ENCODE results near the gene RBM47. TPM values are rescaled to one million over a fixed set of nuclear protein-coding genes. Genes with fewer than 3 reads are reported as not detected.

Gene RBM47
- total RNA-seq, 1 experiment from 2014 or later = 70.3 TPM

GRCh38 chr4:40582413-40582812, 47.3 kb downstream of the RBM47 start:
- H3K4me3 Mint-ChIP-seq = no peak overlapping the region
- H3K36me3 Mint-ChIP-seq (ENCODE audit: insufficient read depth in 1 of 3, low read depth in 3 of 3) = peaks cover 0 to 9% (median 6%) of the 10 kb centered on the region in 3 experiments; a peak in 4 of 7 replicates
- WGBS (ENCODE audit: extremely low coverage, insufficient read length, low lambda C conversion rate) = no CpG with 5 or more reads among the region's 7 CpGs
- H3K4ac ChIP-seq (ENCODE audit: low read depth, low read length) = no peak overlapping the region
- no peak for DNase-seq
- H3K79me2 ChIP-seq (ENCODE audit: insufficient read depth, low read length) = peaks cover 13% of the 10 kb centered on the region; the same call in 1 of the 2 replicates
- peaks cover 42 to 43% of the 10 kb centered on the region in 2 experiments for H3K4me1 Mint-ChIP-seq
- H3K9me3 ChIP-seq (ENCODE audit: control insufficient read depth, low read depth, low read length) = no peaks in the 10 kb centered on the region
- H4K8ac ChIP-seq (replicated peaks; ENCODE audit: insufficient read length, low read depth, low read length) = no peak overlapping the region
- no peak overlapping the region for H2AK5ac ChIP-seq (ENCODE audit: insufficient read length, low read length)
- no peak overlapping the region for H2AFZ ChIP-seq (ENCODE audit: low read length)
- no peaks in the 10 kb centered on the region for H3K27me3 Mint-ChIP-seq (ENCODE audit: low read depth)
- no peak overlapping the region for H3K4me2 ChIP-seq (ENCODE audit: insufficient read depth, insufficient read length, low read length)
- no peaks in the 10 kb centered on the region; a peak in 1 of 5 replicates for H3K9me3 Mint-ChIP-seq
- TF ChIP-seq CTCF (conservative IDR thresholded peaks at IDR 0.05) = no peak
- no peak overlapping the region for H4K91ac ChIP-seq (ENCODE audit: insufficient read length, low read depth, low read length)
- no peaks in the 10 kb centered on the region for H3K27me3 ChIP-seq (ENCODE audit: insufficient read depth, low read length)
- no peak overlapping the region for H2BK120ac ChIP-seq (ENCODE audit: low read depth, low read length, poor library complexity, severe bottlenecking)
- no peak overlapping the region for H3K14ac ChIP-seq (ENCODE audit: insufficient read depth, low read length)
- no peaks in the 10 kb centered on the region for H3K23me2 ChIP-seq (ENCODE audit: insufficient read length, low read depth, low read length, poor library complexity, severe bottlenecking)
- peaks cover 5% of the 10 kb centered on the region for H3K79me1 ChIP-seq (ENCODE audit: insufficient read depth, low read depth, low read length, poor library complexity, severe bottlenecking)
- no peak overlapping the region for H3K56ac ChIP-seq (ENCODE audit: insufficient read length, low read depth, low read length)
- no peak overlapping the region for H2BK5ac ChIP-seq (ENCODE audit: insufficient read length, low read length)
- H2BK15ac ChIP-seq (ENCODE audit: low read depth, low read length) = no peak overlapping the region
- no peak overlapping the region for H3K23ac ChIP-seq (ENCODE audit: insufficient read length, low read depth, low read length)
- no peak overlapping the region for H2BK20ac ChIP-seq (ENCODE audit: low read depth, low read length, poor library complexity, severe bottlenecking)
- no peak overlapping the region for H3K27ac ChIP-seq (ENCODE audit: insufficient read length, low read depth, low read length)
- H3K27ac Mint-ChIP-seq = peak overlapping the region in 2 of 3 experiments; percentile 5 to 8; a peak in 2 of 7 replicates
- H3K18ac ChIP-seq (ENCODE audit: insufficient read length, low read depth, low read length) = no peak overlapping the region
- no peaks in the 10 kb centered on the region for H4K20me1 ChIP-seq (ENCODE audit: control insufficient read depth, insufficient read depth, insufficient read length)
- no peak overlapping the region for H3K9ac ChIP-seq (ENCODE audit: extremely low read depth, insufficient read length, low read length)
- no peak overlapping the region for H3T11ph ChIP-seq (ENCODE audit: low read length)
- no peaks in the 10 kb centered on the region; the same call in 1 of the 2 replicates for H3K4me1 ChIP-seq (ENCODE audit: insufficient read depth, low read length)
- H2BK12ac ChIP-seq (ENCODE audit: insufficient read length, low read depth, low read length) = no peak overlapping the region
- no peak overlapping the region for H4K5ac ChIP-seq (ENCODE audit: insufficient read length, low read depth, low read length)

Measured in H9 (cell line).